ENCODE results near the gene NLRC4. TPM values are rescaled to one million over a fixed set of nuclear protein-coding genes. Genes with fewer than 3 reads are reported as not detected.
"Not testable (repeated sequence)": the region's sequence is repeated elsewhere in the genome, so short reads cannot be mapped to it uniquely, and the experiment has no call there.

The NLRC4 gene
- total and polyA plus RNA-seq, 7 donors: 0.60 to 2.3 (median 1.6) TPM

GRCh38 chr2:32227492-32227891 is 37.2 kb downstream of the NLRC4 start:
- H3K27ac ChIP-seq: no peak overlapping the region
- no peaks in the 10 kb centered on the region for H3K9me3 ChIP-seq
- no peaks in the 10 kb centered on the region for H3K27me3 ChIP-seq
- H3K4me1 ChIP-seq: no peaks in the 10 kb centered on the region
- no peak for TF ChIP-seq EP300 (IDR thresholded peaks at IDR 0.05)
- TF ChIP-seq POLR2A (IDR thresholded peaks at IDR 0.05): no peak
- TF ChIP-seq CTCF (IDR thresholded peaks at IDR 0.05): no peak
- TF ChIP-seq POLR2AphosphoS5 (IDR thresholded peaks at IDR 0.05): no peak
- no peak for DNase-seq
- intact Hi-C loops (cut with DNase I): no loop called here
- H3K36me3 ChIP-seq: peaks cover 0 to 28% (median 4%) of the 10 kb centered on the region in 4 donors
- no peak overlapping the region for H3K4me3 ChIP-seq

DNA sequence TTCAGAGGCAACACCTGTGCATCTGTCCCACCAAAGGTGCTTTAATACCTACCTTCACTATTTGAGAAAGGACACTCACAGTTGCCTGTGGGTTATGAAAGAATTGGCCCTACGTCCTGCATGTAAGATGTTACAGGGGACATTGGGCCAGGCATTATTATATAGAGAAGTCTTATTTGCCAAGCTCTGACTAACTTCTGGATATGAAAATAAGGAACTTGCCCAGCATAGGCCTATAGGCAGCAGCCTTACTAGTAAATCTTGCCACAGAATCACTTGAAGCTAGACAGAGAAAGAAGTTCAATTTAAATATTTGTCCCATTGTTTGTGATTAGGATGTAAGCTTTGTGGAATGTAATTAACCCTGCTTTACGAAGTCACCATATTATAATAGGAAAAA is 41.7 kb downstream of the NLRC4 start:
- no peaks in the 10 kb centered on the region for H3K27me3 ChIP-seq
- H3K27ac ChIP-seq: no peak overlapping the region
- H3K9me3 ChIP-seq: no peaks in the 10 kb centered on the region
- intact Hi-C loops (cut with DNase I): no loop called here
- H3K4me3 ChIP-seq: no peak overlapping the region
- TF ChIP-seq EP300 (IDR thresholded peaks at IDR 0.05) (no peak), POLR2AphosphoS5 (IDR thresholded peaks at IDR 0.05) (no peak), POLR2A (IDR thresholded peaks at IDR 0.05) (no peak), CTCF (IDR thresholded peaks at IDR 0.05) (no peak)
- WGBS, 2 donors: 88 to 91% methylated on average over 2 of the region's 2 CpGs
- no peak for DNase-seq
- H3K4me1 ChIP-seq: no peaks in the 10 kb centered on the region
- H3K36me3 ChIP-seq: peaks cover 0 to 69% (median 10%) of the 10 kb centered on the region in 4 donors

GRCh38 chr2:32220445-32220844 is 44.2 kb downstream of the NLRC4 start:
- intact Hi-C loops (cut with DNase I): no loop called here
- H3K9me3 ChIP-seq: no peaks in the 10 kb centered on the region
- H3K27ac ChIP-seq: no peak overlapping the region
- peaks cover 0 to 61% (median 8%) of the 10 kb centered on the region in 4 donors for H3K36me3 ChIP-seq
- no peaks in the 10 kb centered on the region for H3K27me3 ChIP-seq
- TF ChIP-seq POLR2AphosphoS5 (IDR thresholded peaks at IDR 0.05) (no peak), POLR2A (IDR thresholded peaks at IDR 0.05) (no peak), CTCF (IDR thresholded peaks at IDR 0.05) (no peak), EP300 (IDR thresholded peaks at IDR 0.05) (no peak)
- no peaks in the 10 kb centered on the region for H3K4me1 ChIP-seq
- H3K4me3 ChIP-seq: no peak overlapping the region
- no peak for DNase-seq

DNA sequence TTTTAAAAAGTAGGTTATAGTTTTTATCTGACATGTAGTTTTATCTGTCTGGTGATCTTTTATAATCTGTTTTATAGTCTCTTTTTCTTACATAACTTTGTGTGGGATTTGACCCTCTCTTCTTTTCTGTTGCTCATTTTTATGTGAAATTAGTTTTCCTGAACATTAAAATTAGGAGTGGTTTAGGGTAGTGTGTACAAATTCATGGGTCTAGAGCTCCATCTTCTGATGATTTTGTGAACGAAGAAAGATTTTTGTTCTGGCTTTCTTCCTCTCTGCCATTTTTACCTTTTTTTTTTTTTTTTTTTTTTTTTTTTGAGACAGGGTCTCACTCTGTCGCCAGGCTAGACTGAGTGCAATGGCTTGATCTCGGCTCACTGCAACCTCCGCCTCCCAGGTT is 52.4 kb downstream of the NLRC4 start:
- TF ChIP-seq POLR2AphosphoS5 (IDR thresholded peaks at IDR 0.05): no peak
- TF ChIP-seq EP300 (IDR thresholded peaks at IDR 0.05): no peak
- no peak for TF ChIP-seq POLR2A (IDR thresholded peaks at IDR 0.05)
- TF ChIP-seq CTCF (IDR thresholded peaks at IDR 0.05): no peak
- H3K4me3 ChIP-seq: no peak overlapping the region
- H3K27me3 ChIP-seq: no peaks in the 10 kb centered on the region
- no peaks in the 10 kb centered on the region for H3K9me3 ChIP-seq
- H3K4me1 ChIP-seq: no peaks in the 10 kb centered on the region
- no peak overlapping the region for H3K27ac ChIP-seq
- no peak for DNase-seq
- H3K36me3 ChIP-seq: peaks cover 0 to 43% (median 5%) of the 10 kb centered on the region in 4 donors
- intact Hi-C loops (cut with DNase I): no loop called here
- WGBS, 2 donors: 92 to 95% methylated on average over 4 of the region's 4 CpGs

DNA sequence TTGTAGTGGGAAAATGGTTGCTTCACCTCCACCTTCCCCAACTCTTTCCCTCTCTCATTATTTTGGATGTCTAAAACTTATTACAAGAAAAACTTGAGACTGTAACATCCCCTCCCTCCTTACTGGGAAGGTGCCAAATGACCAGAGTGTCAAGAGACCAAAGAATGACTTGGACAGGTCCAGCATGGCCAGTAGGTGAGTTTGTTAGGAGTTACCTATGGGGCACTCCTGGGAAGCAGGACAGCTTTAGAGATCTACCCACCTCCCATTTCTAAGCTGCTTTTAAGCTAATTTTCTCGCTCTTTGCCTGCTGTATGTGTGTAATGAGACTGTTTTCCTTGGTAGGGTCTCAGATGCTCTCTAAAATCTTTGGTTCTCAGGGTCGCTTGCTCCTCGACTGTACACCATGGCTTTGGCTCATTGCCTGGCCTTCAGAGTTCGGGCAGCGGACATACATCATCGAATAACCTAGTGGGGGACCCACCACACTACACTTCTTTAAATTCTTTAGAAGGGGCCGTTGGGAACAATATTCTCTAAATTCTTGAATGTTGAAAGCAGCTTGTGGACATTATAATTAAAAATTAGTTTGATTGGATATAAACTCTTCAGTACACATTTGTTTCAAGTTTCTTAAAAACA is 53.8 kb downstream of the NLRC4 start:
- no peak for TF ChIP-seq CTCF (IDR thresholded peaks at IDR 0.05)
- no peak for TF ChIP-seq POLR2A (IDR thresholded peaks at IDR 0.05)
- TF ChIP-seq EP300 (IDR thresholded peaks at IDR 0.05): no peak
- TF ChIP-seq POLR2AphosphoS5 (IDR thresholded peaks at IDR 0.05): no peak
- Histone ChIP-seq H3K4me1 (no peaks in the 10 kb centered on the region), H3K36me3 (peaks cover 0 to 48% (median 5%) of the 10 kb centered on the region in 4 donors), H3K27ac (no peak overlapping the region), H3K9me3 (no peaks in the 10 kb centered on the region), H3K4me3 (no peak overlapping the region), H3K27me3 (no peaks in the 10 kb centered on the region)
- no peak for DNase-seq
- 92 to 95% methylated on average over 7 of the region's 7 CpGs for WGBS, 2 donors
- intact Hi-C loops (cut with DNase I): no loop called here

GRCh38 chr2:32203428-32203827 is 61.3 kb downstream of the NLRC4 start:
- 97 to 98% methylated on average over 3 of the region's 3 CpGs for WGBS, 2 donors
- H3K9me3 ChIP-seq; H3K27me3 ChIP-seq; H3K27ac ChIP-seq; H3K4me1 ChIP-seq; DNase-seq; H3K4me3 ChIP-seq; intact Hi-C loops (cut with DNase I): not testable (repeated sequence)
- H3K36me3 ChIP-seq: peaks cover 1 to 49% (median 8%) of the 10 kb centered on the region in 4 donors
